SH-SY5Y (cell line): ENCODE measurements around the gene DAG1.

Source experiments
- GATA2 ChIP-seq: IDR thresholded peaks from 2 replicates; pipeline ENCODE4 v1.6.1; 2011; ENCODE audit warnings: mild to moderate bottlenecking, low read depth, low read length
- GATA3 ChIP-seq: IDR thresholded peaks from 2 replicates; pipeline ENCODE4 v1.6.1; 2011; ENCODE audit warnings: low read depth, mild to moderate bottlenecking, low read length, moderate library complexity

GRCh38 chr3:49434731-49435130 is 35.3 kb upstream of the DAG1 start:
- TF ChIP-seq GATA2 (no peak), GATA3 (no peak)
